OCI-LY7 (cell line): ENCODE measurements around the gene ATP9A.

Experiments used
- CTCF ChIP-seq: fragments of 200-600 bp; sonication (generic); conservative IDR thresholded peaks from 2 replicates; pipeline ENCODE4 v1.5.1; 2014; ENCODE audit warnings: mild to moderate bottlenecking, antibody characterized with exemption, low read length, moderate library complexity, mixed read lengths
- EZH2phosphoT487 ChIP-seq: fragments of 200-600 bp; sonication (generic); IDR thresholded peaks from 2 replicates; pipeline ENCODE4 v1.6.1; 2018; ENCODE audit warnings: low read depth, borderline replicate concordance, mild to moderate bottlenecking, mixed run types, antibody characterized with exemption, low read length, moderate library complexity, mixed read lengths

DNA sequence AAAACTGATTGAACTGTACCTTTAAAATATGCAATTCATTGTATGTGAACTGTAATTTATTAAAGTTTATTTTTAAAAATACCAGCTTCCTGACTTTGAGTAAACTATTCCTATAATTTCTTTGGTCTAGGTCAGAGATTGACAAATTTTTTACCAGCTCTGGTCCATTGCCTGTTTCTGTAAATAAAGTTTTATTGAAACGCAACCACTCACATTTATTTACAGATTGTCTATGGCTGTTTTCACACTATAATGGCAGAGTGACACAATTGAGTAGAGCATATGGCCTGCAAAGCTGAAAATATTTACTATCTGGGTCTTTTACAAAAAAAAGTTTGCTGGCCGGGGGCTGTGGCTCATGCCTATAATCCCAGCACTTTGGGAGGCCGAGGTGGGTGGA, 192.7 kb downstream of the ATP9A start:
- TF ChIP-seq CTCF, result no peak
- no peak for TF ChIP-seq EZH2phosphoT487
